Left kidney (tissue), 2 donors: Measurements from ENCODE around the gene WNT3A. TPM values are rescaled to one million over a fixed set of nuclear protein-coding genes. Genes with fewer than 3 reads are reported as not detected.

ENCODE experiments used
- DNase-seq: peaks from one replicate; pipeline ENCODE4 v3.0.0-alpha.2; 2013
- polyA plus RNA-seq: library from polyadenylated mRNA; unstranded; fragments of 120-200 nt; gene quantifications from one replicate; pipeline ENCODE4 v1.2.1, GENCODE V29; 2013; ENCODE audit not compliant: insufficient read length

Gene WNT3A
- polyA plus RNA-seq, 1 donor: 0.07 TPM

DNA sequence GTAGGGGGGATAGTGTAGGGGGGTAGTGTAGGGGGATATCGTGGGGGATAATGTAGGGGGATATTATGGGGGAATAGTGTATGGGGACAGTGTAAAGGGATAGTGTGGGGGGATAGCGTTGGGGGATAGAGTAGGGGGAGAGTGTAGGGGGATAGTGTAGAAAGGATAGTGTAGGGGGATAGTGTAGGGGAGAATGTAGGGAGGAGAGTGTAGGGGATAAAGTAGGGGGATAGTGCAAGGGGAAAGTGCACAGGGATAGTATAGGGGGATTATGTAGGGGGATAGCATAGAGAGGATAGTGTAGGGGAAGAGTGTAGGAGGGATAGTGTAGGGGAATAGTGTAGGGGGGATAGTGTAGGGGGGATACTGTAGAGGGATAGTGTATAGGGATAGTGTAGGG lies 63.4 kb downstream of the WNT3A start:
- no peak for DNase-seq

GRCh38 chr1:228070851-228071250 lies 64.1 kb downstream of the WNT3A start:
- no peak for DNase-seq

DNA sequence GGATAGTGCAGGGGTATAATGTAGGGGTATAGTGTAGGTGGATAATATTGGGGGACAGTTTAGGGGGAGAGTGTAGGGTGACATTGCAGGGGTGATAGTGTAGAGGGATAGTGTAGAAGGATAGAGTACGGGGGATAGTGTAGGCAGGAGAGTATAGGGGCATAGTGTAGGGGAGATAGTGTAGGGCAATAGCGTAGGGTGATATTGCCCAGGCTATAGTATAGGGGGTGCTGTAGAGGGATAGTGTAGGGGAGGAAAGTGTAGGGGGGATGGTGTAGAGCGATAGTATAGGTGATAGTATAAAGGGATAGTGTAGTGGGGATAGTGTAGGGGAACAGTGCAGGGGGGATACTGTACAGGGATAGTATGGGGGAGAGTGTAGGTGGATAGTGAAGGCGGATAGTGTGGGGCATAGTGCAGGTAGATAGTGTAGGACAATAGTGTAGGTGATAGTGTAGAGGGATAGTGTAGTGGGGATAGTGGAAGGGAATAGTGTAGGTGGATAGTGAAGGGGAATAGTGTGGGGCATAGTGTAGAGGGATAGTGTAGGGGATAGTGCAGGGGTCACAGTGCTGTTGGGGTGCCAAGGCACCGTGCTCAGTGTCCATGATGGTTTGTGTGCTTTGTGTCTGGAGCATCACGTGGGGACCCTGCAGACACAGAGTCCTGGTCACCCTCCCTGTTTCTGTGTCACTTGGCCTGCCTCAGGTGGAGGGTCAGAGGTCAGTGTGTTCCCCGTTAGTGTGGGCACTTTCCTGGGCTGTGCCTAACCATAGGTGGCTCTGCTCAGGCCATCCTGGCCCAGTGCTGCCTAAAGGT lies 65.2 kb downstream of the WNT3A start:
- DNase-seq: no peak

- DNase-seq: no peak
These were observed 65.9 kb downstream of the WNT3A start for GRCh38 chr1:228072658-228073043.

- no peak for DNase-seq
These were observed 66.5 kb downstream of the WNT3A start for GRCh38 chr1:228073061-228073856.

GRCh38 chr1:228073857-228074545 lies 67.2 kb downstream of the WNT3A start:
- peak; percentile 36 for DNase-seq

GRCh38 chr1:228074954-228075730 lies 68.3 kb downstream of the WNT3A start:
- no peak for DNase-seq

- no peak for DNase-seq
These were observed 69.0 kb downstream of the WNT3A start for GRCh38 chr1:228075801-228076271.

DNA sequence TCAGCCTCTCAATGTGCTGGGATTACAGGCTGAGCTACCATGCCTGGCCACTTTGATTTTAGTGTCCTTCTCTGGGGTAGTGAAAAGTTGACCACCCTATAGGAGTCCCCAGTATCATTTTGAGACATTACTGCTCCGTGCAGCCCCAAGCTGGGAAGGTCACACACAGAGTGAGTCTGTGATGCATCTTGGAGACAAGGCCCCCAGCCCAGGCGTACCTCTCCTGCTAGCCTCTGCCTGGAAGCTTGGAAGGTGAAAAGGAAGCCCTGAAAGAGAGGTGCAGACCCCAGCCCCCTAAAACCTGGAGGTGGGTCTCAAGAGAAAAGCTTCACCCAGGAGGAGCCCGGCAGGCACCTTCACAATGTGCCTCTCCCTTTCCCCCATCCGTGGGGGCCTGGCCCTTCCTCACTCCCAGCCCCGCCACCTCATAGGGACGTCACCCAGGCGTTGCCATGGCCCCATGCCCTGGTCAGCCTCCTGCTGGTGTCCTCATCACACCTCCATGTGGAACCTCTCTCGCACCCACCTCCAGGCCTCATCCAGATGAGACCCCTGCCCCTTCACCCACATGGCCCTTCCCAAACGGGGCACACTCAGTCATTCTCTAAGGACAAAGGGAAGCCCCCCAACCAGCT lies 70.1 kb downstream of the WNT3A start:
- no peak for DNase-seq

GRCh38 chr1:228077565-228078330 lies 71.0 kb downstream of the WNT3A start:
- DNase-seq: no peak

DNA sequence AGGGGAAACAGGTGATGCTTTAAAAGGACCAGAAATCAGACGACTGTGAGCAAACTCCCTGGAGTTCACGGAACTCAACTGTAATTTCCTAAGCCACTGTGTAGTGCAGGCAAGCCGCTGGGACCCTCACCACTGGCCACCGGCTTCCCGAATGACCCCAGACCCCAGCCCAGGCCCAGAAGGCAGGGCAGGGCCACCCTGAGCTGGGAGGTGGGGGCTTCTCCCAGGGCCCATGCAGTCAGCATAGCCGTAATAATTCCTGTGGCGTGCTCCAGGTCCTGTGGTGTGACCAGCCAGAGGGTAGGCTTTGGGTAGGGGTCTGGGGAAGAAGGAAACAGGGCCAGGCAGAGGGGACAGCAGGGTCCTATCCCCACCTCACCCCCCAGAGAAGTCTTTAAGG lies 72.2 kb downstream of the WNT3A start:
- DNase-seq: no peak

DNA sequence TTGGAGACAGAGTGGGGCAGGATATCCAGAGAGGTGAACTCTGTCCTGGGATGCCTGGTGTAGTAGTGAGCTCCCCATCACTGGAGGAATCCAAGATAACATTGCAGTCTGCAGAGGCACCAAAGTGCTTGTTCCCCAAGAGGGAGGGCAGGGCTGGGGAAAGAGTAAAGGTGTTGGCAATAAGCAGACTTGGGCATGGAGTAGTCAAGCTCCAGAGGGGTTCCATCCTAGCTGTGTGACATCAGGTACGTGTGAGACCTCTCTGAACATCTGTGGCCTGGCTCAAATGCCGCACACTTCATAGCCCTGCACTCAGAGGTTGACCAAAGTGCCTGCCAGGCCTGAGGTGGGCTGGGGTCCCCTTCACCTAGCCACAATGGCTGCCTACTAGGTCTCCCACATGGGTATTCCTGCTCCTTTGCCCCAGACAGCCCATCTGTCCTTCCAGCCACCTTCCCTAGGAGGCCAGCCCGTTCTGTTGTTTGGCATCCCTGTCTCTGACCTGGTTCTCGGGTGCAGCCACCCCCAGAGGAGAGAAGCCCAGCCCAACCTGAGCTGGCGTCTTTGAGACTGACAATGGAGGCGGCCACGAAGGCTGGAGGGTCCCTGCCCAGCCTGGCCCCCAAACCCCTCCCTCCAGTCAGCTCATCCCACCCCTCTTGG lies 72.9 kb downstream of the WNT3A start:
- no peak for DNase-seq

GRCh38 chr1:228081144-228081543 lies 74.3 kb downstream of the WNT3A start:
- no peak for DNase-seq

DNA sequence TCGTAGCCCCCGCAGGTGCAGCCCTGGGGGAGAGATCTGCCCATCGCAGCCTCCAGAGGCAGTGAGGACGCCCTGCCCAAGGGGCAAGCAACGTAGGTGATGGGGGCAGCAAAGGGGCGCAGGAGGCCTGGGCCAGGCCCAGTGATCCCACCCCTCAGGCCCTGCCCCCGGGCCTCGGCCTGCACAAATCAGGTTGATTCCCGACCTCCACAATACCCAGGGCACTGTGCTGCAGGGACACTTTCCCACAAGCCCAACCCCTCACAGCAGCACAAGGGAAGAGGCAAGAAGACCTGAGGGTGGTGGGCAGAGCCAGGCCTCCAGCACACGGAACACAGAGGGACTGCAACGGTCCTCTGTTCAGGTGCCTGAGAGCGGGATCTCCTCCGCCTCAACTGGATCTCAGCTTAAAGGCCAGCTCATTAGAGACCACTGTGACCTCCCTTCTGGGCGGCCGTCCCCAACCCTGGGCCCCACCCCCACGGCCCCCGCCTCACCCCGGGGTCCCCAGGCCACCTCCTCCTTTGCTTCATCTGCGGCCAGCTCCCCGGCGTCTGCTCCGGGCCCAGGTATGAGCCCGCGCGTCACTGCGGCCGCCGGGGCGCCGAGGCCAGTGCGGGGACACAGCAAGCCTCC lies 74.9 kb downstream of the WNT3A start:
- no peak for DNase-seq

DNA sequence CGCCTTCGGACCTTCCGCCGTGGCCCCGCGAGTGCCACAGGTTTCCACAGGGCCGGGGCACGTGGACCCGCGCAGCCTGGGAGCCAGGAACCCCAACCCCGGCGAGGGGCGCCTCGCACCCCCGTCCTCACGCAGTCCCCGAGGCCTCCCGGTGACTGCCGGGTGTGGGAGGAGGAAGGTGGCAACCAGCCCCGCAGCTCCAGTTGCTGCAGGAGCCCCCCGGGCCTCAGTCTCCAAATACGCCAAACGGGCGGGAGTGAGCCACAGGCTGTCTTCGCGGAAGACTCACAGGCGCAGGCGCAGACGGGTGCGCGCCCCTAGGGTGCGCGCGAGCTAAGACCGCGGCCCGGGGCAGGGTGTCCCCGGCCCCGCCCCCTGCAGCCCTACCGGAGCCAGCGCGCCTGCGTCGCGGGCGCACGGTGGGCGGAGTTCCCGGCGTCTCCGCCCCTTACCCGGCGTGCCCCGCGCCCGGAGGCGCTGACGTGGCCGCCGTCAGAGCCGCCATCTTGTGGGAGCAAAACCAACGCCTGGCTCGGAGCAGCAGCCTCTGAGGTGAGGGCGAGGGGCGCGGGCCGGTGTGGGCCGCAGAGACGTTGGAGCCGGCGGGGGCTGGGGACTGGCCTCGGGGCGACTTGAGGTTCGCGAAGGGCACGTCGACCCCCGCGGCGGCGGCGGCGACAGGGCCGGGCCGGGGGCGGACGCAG lies 75.6 kb downstream of the WNT3A start, which contains the start of gene ARF1:
Gene ARF1 (plus strand): TSS at position 495 of the 704 bp plus-strand sequence. CDS start 14,407 bp downstream, outside the sequence.
- peak; percentile 91 for DNase-seq

- no peak for DNase-seq
These were observed 76.4 kb downstream of the WNT3A start for GRCh38 chr1:228082918-228083870.

GRCh38 chr1:228083871-228084278 lies 77.1 kb downstream of the WNT3A start:
- DNase-seq: no peak
